GM19099 (cell line): ENCODE data around the gene CD79B.
"Not testable (repeated sequence)": the region's sequence is repeated elsewhere in the genome, so short reads cannot be mapped to it uniquely, and the experiment has no call there.

ENCODE experiments used
- POLR2A ChIP-seq: IDR thresholded peaks from 3 replicates; pipeline ENCODE4 v1.6.1; 2011; ENCODE audit warnings: low read depth; ENCODE audit not compliant: insufficient read length; ENCODE audit errors: extremely low read depth

Gene CD79B

DNA sequence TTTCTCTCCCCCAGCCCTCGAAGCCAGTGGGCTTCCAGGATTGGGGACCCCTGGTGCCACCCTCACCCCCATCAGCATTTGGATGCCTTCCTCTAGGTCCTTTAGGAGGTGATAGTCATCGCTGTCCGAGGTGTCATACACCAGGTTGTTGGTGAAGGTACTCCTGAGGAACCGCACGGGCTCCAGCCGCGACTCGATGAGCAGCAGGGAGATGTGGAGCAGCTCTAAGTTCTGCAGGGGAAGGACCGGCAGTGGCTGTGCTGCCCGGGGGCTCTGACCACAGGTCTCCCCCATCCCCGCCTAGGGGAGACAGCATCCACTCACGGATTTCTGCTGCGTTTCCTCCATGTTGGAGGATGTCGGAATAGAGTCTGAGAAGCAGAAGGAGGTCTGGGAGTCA is 22.0 kb downstream of the CD79B start:
- TF ChIP-seq POLR2A = no peak

DNA sequence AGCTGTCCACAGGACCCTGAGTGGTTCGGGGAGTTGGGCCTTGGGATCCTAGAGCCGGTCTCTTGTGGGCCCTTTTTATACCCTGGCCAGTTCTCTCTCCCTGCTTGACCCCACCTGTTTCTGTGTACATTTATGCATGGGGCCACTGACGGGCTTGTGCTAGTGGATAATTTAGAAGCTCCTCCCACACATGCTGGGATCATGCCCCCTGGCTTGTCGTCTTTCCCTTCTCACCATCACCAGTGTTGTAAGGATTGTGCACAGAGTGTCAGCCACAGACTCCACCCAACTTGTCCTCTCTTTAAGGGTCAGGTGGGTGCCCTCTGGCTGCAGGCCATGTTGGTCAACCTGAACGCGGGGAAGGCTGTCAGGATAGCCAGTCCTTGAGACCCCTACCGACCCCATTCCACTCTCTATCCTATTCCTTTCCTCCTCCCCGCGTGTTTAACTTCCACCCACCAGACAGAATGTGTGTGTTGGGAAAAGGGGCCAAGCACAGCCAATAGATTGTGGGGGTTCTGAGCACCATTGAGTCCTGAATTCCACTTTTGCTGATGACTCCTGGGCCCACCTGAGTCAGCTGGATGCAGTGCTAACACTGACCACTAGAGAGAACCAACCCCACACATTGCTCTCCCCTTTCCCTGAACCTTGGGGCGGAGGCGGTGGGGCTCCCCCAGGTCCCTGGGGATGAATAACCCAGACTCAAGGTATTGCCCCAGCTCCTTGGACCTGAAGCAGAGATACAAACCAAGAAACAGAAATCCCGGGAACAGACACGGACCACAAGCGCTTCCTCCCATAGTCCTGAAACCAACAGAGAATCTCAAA is 35.4 kb downstream of the CD79B start, which contains the start of gene CSH1:
TSS of gene CSH1 (minus strand) at position 51 of the 831 bp plus-strand sequence. CDS start 63 bp downstream, outside the sequence.
- TF ChIP-seq POLR2A = not testable (repeated sequence)

DNA sequence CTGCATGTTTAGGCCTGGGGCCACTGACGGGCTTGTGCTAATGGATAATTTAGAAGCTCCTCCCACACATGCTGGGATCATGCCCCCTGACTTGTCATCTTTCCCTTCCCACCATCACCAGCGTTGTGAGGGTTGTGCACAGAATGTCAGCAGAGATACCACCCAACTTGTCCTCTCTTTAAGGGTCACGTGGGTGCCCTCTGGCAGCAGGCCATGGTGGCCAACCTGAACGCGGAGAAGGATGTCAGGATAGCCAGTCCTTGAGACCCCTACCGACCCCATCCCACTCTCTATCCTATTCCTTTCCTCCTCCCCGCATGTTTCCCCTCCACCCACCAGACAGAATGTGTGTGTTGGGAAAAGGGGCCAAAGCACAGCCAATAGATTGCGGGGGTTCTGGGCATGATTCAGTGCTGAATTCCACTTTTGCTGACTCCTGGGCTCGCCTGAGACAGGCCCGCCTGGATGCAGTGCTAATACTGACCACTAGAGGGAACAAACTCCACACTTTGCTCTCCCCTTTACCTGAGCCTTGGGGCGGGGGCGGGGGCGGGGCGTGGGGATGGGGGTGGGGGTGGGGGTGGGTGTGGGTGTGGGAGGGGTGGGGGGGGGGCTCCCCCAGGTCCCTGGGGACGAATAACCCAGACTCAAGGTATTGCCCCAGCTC is 50.1 kb downstream of the CD79B start, which contains the start of gene GH2:
TSS of gene GH2 (minus strand) at position 10 of the 667 bp plus-strand sequence. CDS start 143 bp downstream, outside the sequence.
- no peak for TF ChIP-seq POLR2A

DNA sequence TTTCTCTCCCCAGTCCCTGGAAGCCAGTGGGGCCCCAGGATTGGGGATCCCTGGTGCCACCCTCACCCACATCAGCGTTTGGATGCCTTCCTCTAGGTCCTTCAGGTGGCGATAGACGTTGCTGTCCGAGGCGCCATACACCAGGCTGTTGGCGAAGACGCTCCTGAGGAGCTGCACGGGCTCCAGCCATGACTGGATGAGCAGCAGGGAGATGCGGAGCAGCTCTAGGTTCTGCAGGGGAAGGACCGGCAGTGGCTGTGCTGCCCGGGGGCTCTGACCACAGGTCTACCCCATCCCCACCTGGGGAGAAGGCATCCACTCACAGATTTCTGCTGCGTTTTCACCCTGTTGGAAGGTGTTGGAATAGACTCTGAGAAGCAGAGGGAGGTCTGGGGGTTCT is 51.4 kb downstream of the CD79B start:
- no peak for TF ChIP-seq POLR2A
